ENCODE results near the gene PREX1. TPM values are rescaled to one million over a fixed set of nuclear protein-coding genes. Genes with fewer than 3 reads are reported as not detected.

Gene PREX1
- total RNA-seq, 1 donor from 2014 or later = 65.5 TPM

GRCh38 chr20:48772183-48772976 lies 55.4 kb downstream of the PREX1 start:
- H3K4me3 Mint-ChIP-seq = no peak overlapping the region
- H3K4me1 Mint-ChIP-seq = peaks cover 77% of the 10 kb centered on the region
- H3K27ac Mint-ChIP-seq = peak overlapping the region; percentile 66
- peaks cover 42% of the 10 kb centered on the region for H3K36me3 Mint-ChIP-seq (ENCODE audit: low read depth)
- H3K9me3 Mint-ChIP-seq = no peaks in the 10 kb centered on the region
- H3K27me3 Mint-ChIP-seq = peaks cover 2% of the 10 kb centered on the region
- no peak for DNase-seq
- intact Hi-C loops (cut with micrococcal nuclease) = no loop called here

- H3K4me1 Mint-ChIP-seq = peaks cover 79% of the 10 kb centered on the region
- intact Hi-C loops (cut with micrococcal nuclease) = no loop called here
- H3K27ac Mint-ChIP-seq = peak overlapping the region; percentile 42
- H3K9me3 Mint-ChIP-seq = no peaks in the 10 kb centered on the region
- H3K36me3 Mint-ChIP-seq (ENCODE audit: low read depth) = peaks cover 42% of the 10 kb centered on the region
- H3K4me3 Mint-ChIP-seq = no peak overlapping the region
- DNase-seq = no peak
- H3K27me3 Mint-ChIP-seq = peaks cover 2% of the 10 kb centered on the region
These were observed 56.3 kb downstream of the PREX1 start for GRCh38 chr20:48771542-48771941.

GRCh38 chr20:48770700-48771442 lies 56.9 kb downstream of the PREX1 start:
- Mint-ChIP-seq H3K4me3 (no peak overlapping the region), H3K27me3 (peaks cover 2% of the 10 kb centered on the region), H3K36me3 (ENCODE audit: low read depth) (peaks cover 40% of the 10 kb centered on the region), H3K27ac (peak overlapping the region; percentile 57), H3K9me3 (no peaks in the 10 kb centered on the region), H3K4me1 (peaks cover 82% of the 10 kb centered on the region)
- intact Hi-C loops (cut with micrococcal nuclease) = no loop called here
- no peak for DNase-seq

GRCh38 chr20:48769069-48769983 lies 58.5 kb downstream of the PREX1 start:
- DNase-seq = peak; percentile 94
- H3K36me3 Mint-ChIP-seq (ENCODE audit: low read depth) = peaks cover 34% of the 10 kb centered on the region
- no peaks in the 10 kb centered on the region for H3K9me3 Mint-ChIP-seq
- peak overlapping the region; percentile 94 for H3K27ac Mint-ChIP-seq
- H3K27me3 Mint-ChIP-seq = peaks cover 2% of the 10 kb centered on the region
- peak overlapping the region; percentile 64 for H3K4me3 Mint-ChIP-seq
- intact Hi-C loops (cut with micrococcal nuclease) = loop anchor here (1.0 to 10.0 kb wide), 5 partner anchors 9 to 395 kb away; no protein-coding TSS in a partner anchor
- H3K4me1 Mint-ChIP-seq = peaks cover 82% of the 10 kb centered on the region

- intact Hi-C loops (cut with micrococcal nuclease) = loop anchor here (10.0 kb wide), 1 partner anchor 398 kb away; no protein-coding TSS in a partner anchor
- H3K36me3 Mint-ChIP-seq (ENCODE audit: low read depth) = peaks cover 33% of the 10 kb centered on the region
- no peaks in the 10 kb centered on the region for H3K9me3 Mint-ChIP-seq
- H3K4me1 Mint-ChIP-seq = peaks cover 74% of the 10 kb centered on the region
- peak overlapping the region; percentile 94 for H3K27ac Mint-ChIP-seq
- peak overlapping the region; percentile 46 for H3K4me3 Mint-ChIP-seq
- no peak for DNase-seq
- peaks cover 2% of the 10 kb centered on the region for H3K27me3 Mint-ChIP-seq
These were observed 60.5 kb downstream of the PREX1 start for GRCh38 chr20:48766961-48767960.

GRCh38 chr20:48766205-48766604 lies 61.6 kb downstream of the PREX1 start:
- no peak for DNase-seq
- Mint-ChIP-seq H3K36me3 (ENCODE audit: low read depth) (peaks cover 39% of the 10 kb centered on the region), H3K27ac (peak overlapping the region; percentile 26), H3K9me3 (no peaks in the 10 kb centered on the region), H3K27me3 (peaks cover 2% of the 10 kb centered on the region), H3K4me3 (no peak overlapping the region), H3K4me1 (peaks cover 83% of the 10 kb centered on the region)
- intact Hi-C loops (cut with micrococcal nuclease) = loop anchor here (10.0 kb wide), 1 partner anchor 399 kb away; no protein-coding TSS in a partner anchor

- peaks cover 40% of the 10 kb centered on the region for H3K36me3 Mint-ChIP-seq (ENCODE audit: low read depth)
These were observed 62.4 kb downstream of the PREX1 start for GRCh38 chr20:48765359-48765758.

GRCh38 chr20:48763216-48763914 lies 64.4 kb downstream of the PREX1 start:
- no peak for DNase-seq
- Mint-ChIP-seq H3K27ac (peak overlapping the region; percentile 36), H3K9me3 (no peaks in the 10 kb centered on the region), H3K27me3 (no peaks in the 10 kb centered on the region), H3K4me1 (peaks cover 81% of the 10 kb centered on the region), H3K36me3 (ENCODE audit: low read depth) (peaks cover 42% of the 10 kb centered on the region), H3K4me3 (no peak overlapping the region)
- intact Hi-C loops (cut with micrococcal nuclease) = loop anchor here (10.0 kb wide), 1 partner anchor 401 kb away; no protein-coding TSS in a partner anchor

More at GRCh38 chr20:48765359-48765758, 62.4 kb downstream of the PREX1 start:
- DNase-seq = no peak
- H3K4me3 Mint-ChIP-seq = no peak overlapping the region
- peaks cover 84% of the 10 kb centered on the region for H3K4me1 Mint-ChIP-seq
- intact Hi-C loops (cut with micrococcal nuclease) = loop anchor here (10.0 kb wide), 1 partner anchor 399 kb away; no protein-coding TSS in a partner anchor
- H3K27ac Mint-ChIP-seq = peak overlapping the region; percentile 73
- no peaks in the 10 kb centered on the region for H3K9me3 Mint-ChIP-seq
- H3K27me3 Mint-ChIP-seq = peaks cover 2% of the 10 kb centered on the region

- intact Hi-C loops (cut with micrococcal nuclease) = loop anchor here (2.0 to 10.0 kb wide), 3 partner anchors 45 to 403 kb away; no protein-coding TSS in a partner anchor
- peaks cover 81% of the 10 kb centered on the region for H3K4me1 Mint-ChIP-seq
- peak overlapping the region; percentile 97 for H3K27ac Mint-ChIP-seq
- H3K4me3 Mint-ChIP-seq = peak overlapping the region; percentile 75
- peaks cover 39% of the 10 kb centered on the region for H3K36me3 Mint-ChIP-seq (ENCODE audit: low read depth)
- no peaks in the 10 kb centered on the region for H3K27me3 Mint-ChIP-seq
- peaks cover 3% of the 10 kb centered on the region for H3K9me3 Mint-ChIP-seq
- DNase-seq = no peak
These were observed 65.9 kb downstream of the PREX1 start for GRCh38 chr20:48761874-48762273.

- Mint-ChIP-seq H3K36me3 (ENCODE audit: low read depth) (peaks cover 43% of the 10 kb centered on the region), H3K27ac (peak overlapping the region; percentile 97), H3K4me3 (peak overlapping the region; percentile 75), H3K9me3 (peaks cover 7% of the 10 kb centered on the region), H3K4me1 (peaks cover 80% of the 10 kb centered on the region), H3K27me3 (no peaks in the 10 kb centered on the region)
- peak; percentile 83 for DNase-seq
- intact Hi-C loops (cut with micrococcal nuclease) = loop anchor here (2.0 to 10.0 kb wide), 3 partner anchors 44 to 404 kb away; no protein-coding TSS in a partner anchor
These were observed 66.6 kb downstream of the PREX1 start for GRCh38 chr20:48761023-48761785.

GRCh38 chr20:48760403-48760983 lies 67.3 kb downstream of the PREX1 start:
- peak; percentile 93 for DNase-seq
- Mint-ChIP-seq H3K36me3 (ENCODE audit: low read depth) (peaks cover 50% of the 10 kb centered on the region), H3K9me3 (peaks cover 7% of the 10 kb centered on the region), H3K4me1 (peaks cover 76% of the 10 kb centered on the region), H3K27me3 (no peaks in the 10 kb centered on the region), H3K4me3 (peak overlapping the region; percentile 75), H3K27ac (peak overlapping the region; percentile 97)
- intact Hi-C loops (cut with micrococcal nuclease) = loop anchor here (1.0 to 10.0 kb wide), 6 partner anchors 9 to 404 kb away; no protein-coding TSS in a partner anchor

Measured in activated CD4-positive, alpha-beta T cell treated with anti-CD3 and anti-CD28 coated beads, Interleukin-2, amount 10 ng/mL, durations not matched to agents 24 days and 14 days (primary cell).